K562 (cell line): ENCODE measurements around the gene SLC41A3. TPM values are rescaled to one million over a fixed set of nuclear protein-coding genes. Genes with fewer than 3 reads are reported as not detected.
A peak's percentile ranks its signal among the peaks of the same experiment; 100 is the strongest.

Source experiments
- ATAC-seq: fragments of 200-7000 bp; cut with Tn5 transposase; 3 replicates; pipeline ENCODE4 v1.9.1; 2020; ENCODE audit warnings: moderate library complexity
- BruUV-seq: library from RNA; stranded (reverse); fragments of 400-500 nt; replicated peaks from 2 replicates; lab custom pipeline; 2021; lab: Mats Ljungman, UMichigan
- CTCF ChIA-PET: fragments of 300-600 bp; formaldehyde crosslinking; extraction: SDS; loops from one replicate; lab custom pipeline; 2021; ENCODE audit warnings: low intra/inter-chr PET ratio; lab: Yijun Ruan, JAX
- POLR2A ChIA-PET: fragments of 300-600, 350-650 bp; sonication (Branson Sonifier 250); formaldehyde crosslinking; extraction: SDS; loops from one replicate; lab custom pipeline; 2021; ENCODE audit warnings: antibody characterized with exemption, inconsistent platforms; lab: Yijun Ruan, JAX
- DNase-seq, 4 experiments: peaks; one replicate each; pipeline versions ENCODE4 v3.0.0 to v3.0.0-alpha.2; 2011 to 2018; ENCODE audit warnings: low spot score in 3 of 4, mixed read lengths in 3 of 4; ENCODE audit errors: extremely low read depth in 1 of 4
- FAIRE-seq: peaks from 2 replicates; lab custom pipeline; 2011; peaks lifted over from hg19 to GRCh38; lab: Jason Lieb, UNC
- H2AFZ ChIP-seq: 2 replicates; pipeline ENCODE4 v1.6.0; 2011; ENCODE audit warnings: low read depth, low read length, control low read depth, inconsistent platforms
- H3K27ac ChIP-seq: fragments of 200-600 bp; 3 replicates; pipeline ENCODE4 v1.8.0; 2011; ENCODE audit warnings: low read depth, mild to moderate bottlenecking, control low read depth, inconsistent platforms, low read length, moderate library complexity, mixed read lengths; ENCODE audit errors: extremely low read depth
- H3K27me3 ChIP-seq, 2 experiments: fragments of 300-600 bp in 1 of 2; 2 replicates in 1 of 2; 3 replicates in 1 of 2; pipeline versions ENCODE4 v1.6.0 to v1.8.0; 2011; ENCODE audit warnings: inconsistent platforms in 2 of 2, low read length in 2 of 2, mild to moderate bottlenecking in 1 of 2, mixed read lengths in 1 of 2, moderate library complexity in 1 of 2; ENCODE audit not compliant: control insufficient read depth in 2 of 2, insufficient read depth in 2 of 2
- H3K36me3 ChIP-seq: fragments of 300-600 bp; 3 replicates; pipeline ENCODE4 v1.8.0; 2011; ENCODE audit warnings: mild to moderate bottlenecking, low read length, inconsistent platforms; ENCODE audit not compliant: control insufficient read depth, insufficient read depth
- H3K4me1 ChIP-seq, 2 experiments: fragments of 200-600 bp in 1 of 2; replicated peaks in 1 of 2; 2 replicates in 1 of 2; 3 replicates in 1 of 2; pipeline versions ENCODE4 v1.5.1 to v1.8.0; 2011; ENCODE audit warnings: inconsistent platforms in 2 of 2, low read length in 2 of 2, mild to moderate bottlenecking in 1 of 2, mixed read lengths in 1 of 2, moderate library complexity in 1 of 2; ENCODE audit not compliant: control insufficient read depth in 2 of 2, insufficient read depth in 2 of 2
- H3K4me2 ChIP-seq: 2 replicates; pipeline ENCODE4 v1.6.1; 2011; ENCODE audit warnings: low read length, control low read depth, inconsistent platforms, mixed read lengths; ENCODE audit not compliant: insufficient read depth
- H3K4me3 ChIP-seq: fragments of 200-600 bp; sonication (generic), shearing (Covaris generic); 2 replicates; pipeline ENCODE4 v1.5.1; 2016; ENCODE audit warnings: control low read depth, inconsistent platforms
- H3K79me2 ChIP-seq: fragments of 200-600 bp; 3 replicates; pipeline ENCODE4 v1.8.0; 2011; ENCODE audit warnings: low read length, inconsistent platforms; ENCODE audit not compliant: control insufficient read depth, insufficient read depth
- H3K9ac ChIP-seq, 2 experiments: 2 replicates each; pipeline versions ENCODE4 v1.6.0 to v1.6.1; 2011; ENCODE audit warnings: low read depth in 2 of 2, low read length in 2 of 2, control low read depth in 1 of 2, inconsistent platforms in 1 of 2, mild to moderate bottlenecking in 1 of 2, mixed read lengths in 1 of 2; ENCODE audit not compliant: insufficient read depth in 1 of 2
- H3K9me1 ChIP-seq: one replicate; pipeline ENCODE4 v1.6.0; 2011; ENCODE audit warnings: inconsistent platforms, mild to moderate bottlenecking, low read length, moderate library complexity; ENCODE audit not compliant: control insufficient read depth, insufficient read depth
- H3K9me3 ChIP-seq: replicated peaks from 2 replicates; pipeline ENCODE4 v1.5.1; 2011; ENCODE audit warnings: low read depth, low read length, inconsistent platforms; ENCODE audit not compliant: control insufficient read depth, insufficient read depth
- H4K20me1 ChIP-seq: replicated peaks from 2 replicates; pipeline ENCODE4 v1.6.1; 2011; ENCODE audit warnings: low read length, inconsistent platforms, mixed read lengths; ENCODE audit not compliant: control insufficient read depth, insufficient read depth
- ETV5 ChIP-seq: sonication (generic); formaldehyde crosslinking; IDR thresholded peaks from 2 replicates; pipeline ENCODE4 v1.4.0; 2020; ENCODE audit warnings: low read depth, mild to moderate bottlenecking, missing genetic modification reagents
- WGBS: fragments of 100-300 bp; shearing (Covaris generic); methylation state at CpG from one replicate; pipeline ENCODE4 v1.1.6; 2016; ENCODE audit warnings: low coverage, mixed read lengths; ENCODE audit not compliant: insufficient coverage; ENCODE audit errors: missing lambda C conversion rate; 5-methylcytosine and 5-hydroxymethylcytosine counted together
- in situ Hi-C: fragments of 300-500 bp; cut with MboI; formaldehyde crosslinking; loops from 4 replicates; pipeline ENCODE4 v1.15.0; 2018; ENCODE audit warnings: inconsistent platforms, mixed read lengths
- intact Hi-C: fragments of 100-400 bp; cut with micrococcal nuclease; formaldehyde crosslinking; loops from 2 replicates; pipeline ENCODE4 v1.14.2; 2022
- polyA plus RNA-seq, 8 experiments: library from polyadenylated mRNA; depleted of rRNA in 4 of 8; stranded (reverse) in 5 of 8; unstranded in 3 of 8; fragments of >200 nt; fragmentation: Nextera tagmentation in 2 of 8; fragmentation: Illumina TruSeq in 1 of 8; extraction: Ambion mirVana in 2 of 8; extraction: Trizol in 1 of 8; gene quantifications; 2 replicates each; pipeline versions ENCODE4 v1.2.1 to v1.2.3, GENCODE V29; 2011 to 2014; ENCODE audit warnings: inconsistent platforms in 1 of 8, missing spikeins in 1 of 8
- total RNA-seq, 7 experiments: library from RNA; depleted of rRNA in 6 of 7; stranded (reverse); fragments of >200 nt in 6 of 7; fragmentation: Illumina TruSeq in 2 of 7; extraction: Trizol in 2 of 7; gene quantifications; 2 replicates each; pipeline versions ENCODE4 v1.2.1 to v1.2.3, GENCODE V29; 2011 to 2021; ENCODE audit warnings: low replicate concordance in 1 of 7
- TF ChIP-seq, protein P1 (sequence below), 2 experiments: fragments of 450-650 bp; formaldehyde crosslinking in 1 of 2; IDR thresholded peaks; 2 replicates each; pipeline versions ENCODE4 v1.4.0 to v1.6.1; 2014 to 2020; ENCODE audit warnings: mild to moderate bottlenecking in 2 of 2, borderline replicate concordance in 1 of 2, low read depth in 1 of 2

Gene SLC41A3
- total and polyA plus RNA-seq, 9 of the 15 experiments (the other 6 are each of a cell fraction or from before 2014, with no cell fraction given), result 4.1 to 20.7 (median 11.2) TPM

DNA sequence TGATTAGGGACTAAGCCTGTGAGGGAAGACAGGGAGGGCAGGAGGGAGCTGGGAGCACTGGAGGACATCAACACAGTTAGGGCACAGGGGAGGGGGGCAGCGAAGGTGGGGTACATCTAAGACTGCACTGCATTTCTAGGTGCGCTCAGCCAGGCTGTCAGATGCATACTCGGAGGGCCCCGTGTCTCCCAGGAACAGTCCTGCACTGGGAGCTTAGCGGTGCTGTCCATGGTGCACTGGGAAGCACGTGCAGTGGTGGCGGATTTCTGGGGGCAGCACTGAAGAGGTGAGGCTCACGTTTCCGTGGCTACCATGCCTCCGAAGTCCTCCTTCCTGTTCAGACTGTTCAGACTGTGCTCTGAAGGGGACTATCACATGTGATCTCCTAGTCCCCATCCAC lies 60.5 kb downstream of the SLC41A3 start:
- Histone ChIP-seq H3K4me2 (no peak overlapping the region), H2AFZ (no peak overlapping the region), H3K79me2 (no peaks in the 10 kb centered on the region), H3K9ac (no peak overlapping the region), H3K9me1 (no peaks in the 10 kb centered on the region), H3K4me1 (no peaks in the 10 kb centered on the region), H3K36me3 (no peaks in the 10 kb centered on the region), H3K4me3 (no peak overlapping the region), H3K9me3 (no peaks in the 10 kb centered on the region), H3K27ac (no peak overlapping the region), H4K20me1 (no peaks in the 10 kb centered on the region), H3K27me3 (no peaks in the 10 kb centered on the region)
- WGBS, result 34% methylated on average over 4 of the region's 10 CpGs
- no TSS peak for BruUV-seq
- no peak for ATAC-seq
- ChIA-PET CTCF (no interaction called here), POLR2A (interaction anchor here (0.6 kb wide), 1 partner anchor 390 kb away, joined by 3 read pairs; no protein-coding TSS in a partner anchor)
- no peak for FAIRE-seq
- intact Hi-C loops, result no loop called here
- in situ Hi-C loops, result no loop called here
- TF ChIP-seq ETV5 (CRISPR knock-in tag), result no peak
- TF ChIP-seq, protein P1, sequence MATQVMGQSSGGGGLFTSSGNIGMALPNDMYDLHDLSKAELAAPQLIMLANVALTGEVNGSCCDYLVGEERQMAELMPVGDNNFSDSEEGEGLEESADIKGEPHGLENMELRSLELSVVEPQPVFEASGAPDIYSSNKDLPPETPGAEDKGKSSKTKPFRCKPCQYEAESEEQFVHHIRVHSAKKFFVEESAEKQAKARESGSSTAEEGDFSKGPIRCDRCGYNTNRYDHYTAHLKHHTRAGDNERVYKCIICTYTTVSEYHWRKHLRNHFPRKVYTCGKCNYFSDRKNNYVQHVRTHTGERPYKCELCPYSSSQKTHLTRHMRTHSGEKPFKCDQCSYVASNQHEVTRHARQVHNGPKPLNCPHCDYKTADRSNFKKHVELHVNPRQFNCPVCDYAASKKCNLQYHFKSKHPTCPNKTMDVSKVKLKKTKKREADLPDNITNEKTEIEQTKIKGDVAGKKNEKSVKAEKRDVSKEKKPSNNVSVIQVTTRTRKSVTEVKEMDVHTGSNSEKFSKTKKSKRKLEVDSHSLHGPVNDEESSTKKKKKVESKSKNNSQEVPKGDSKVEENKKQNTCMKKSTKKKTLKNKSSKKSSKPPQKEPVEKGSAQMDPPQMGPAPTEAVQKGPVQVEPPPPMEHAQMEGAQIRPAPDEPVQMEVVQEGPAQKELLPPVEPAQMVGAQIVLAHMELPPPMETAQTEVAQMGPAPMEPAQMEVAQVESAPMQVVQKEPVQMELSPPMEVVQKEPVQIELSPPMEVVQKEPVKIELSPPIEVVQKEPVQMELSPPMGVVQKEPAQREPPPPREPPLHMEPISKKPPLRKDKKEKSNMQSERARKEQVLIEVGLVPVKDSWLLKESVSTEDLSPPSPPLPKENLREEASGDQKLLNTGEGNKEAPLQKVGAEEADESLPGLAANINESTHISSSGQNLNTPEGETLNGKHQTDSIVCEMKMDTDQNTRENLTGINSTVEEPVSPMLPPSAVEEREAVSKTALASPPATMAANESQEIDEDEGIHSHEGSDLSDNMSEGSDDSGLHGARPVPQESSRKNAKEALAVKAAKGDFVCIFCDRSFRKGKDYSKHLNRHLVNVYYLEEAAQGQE (IDR thresholded peaks at IDR 0.05; ENCODE audit: borderline replicate concordance), result peak; percentile 33
- TF ChIP-seq, protein P1 (CRISPR knock-in tag; IDR thresholded peaks at IDR 0.05; ENCODE audit: low read depth), result no peak
- DNase-seq, result no peak
